Ovary (tissue), 3 donors: ENCODE measurements around the gene MSI2.

ENCODE experiments used
- CTCF ChIP-seq, 3 donors: fragments of 450-650 bp in 2 of 3; fragments of 200-600 bp in 1 of 3; IDR thresholded peaks; one replicate each; pipeline versions ENCODE4 v1.5.1 to v1.8.0; 2016 to 2022; ENCODE audit warnings: antibody characterized with exemption in 3 of 3, mild to moderate bottlenecking in 1 of 3
- EP300 ChIP-seq: sonication (generic); formaldehyde crosslinking; IDR thresholded peaks from one replicate; pipeline ENCODE4 v1.6.1; 2017; ENCODE audit warnings: antibody characterized with exemption
- POLR2A ChIP-seq: fragments of 450-650 bp; IDR thresholded peaks from one replicate; pipeline ENCODE4 v1.6.1; 2017; ENCODE audit warnings: antibody characterized with exemption, mild to moderate bottlenecking, moderate library complexity
- donor health status: DM: no; HTN: no; CAD: no.

- TF ChIP-seq CTCF (IDR thresholded peaks at IDR 0.05) (no peak), POLR2A (no peak), EP300 (no peak)
These were observed 224.3 kb downstream of the MSI2 start for GRCh38 chr17:57480438-57481196.
